Tibial artery (tissue), 4 donors: ENCODE data around the gene GRK1.

Experiments used
- DNase-seq, 2 donors: peaks; one replicate each; pipeline ENCODE4 v3.0.0-alpha.2; 2019
- H3K27ac ChIP-seq, 2 donors: fragments of 200-600 bp; sonication (generic) in 1 of 2; 1 replicate in 1 of 2; 2 replicates in 1 of 2; pipeline ENCODE4 v1.5.1; 2018 to 2019; ENCODE audit warnings: mild to moderate bottlenecking in 1 of 2
- H3K27me3 ChIP-seq, 2 donors: fragments of 200-600 bp; sonication (generic) in 1 of 2; one replicate each; pipeline versions ENCODE4 v1.5.1 to v1.6.0; 2016 to 2019
- H3K36me3 ChIP-seq, 3 donors: fragments of 200-600 bp; sonication (generic) in 2 of 3; one replicate each; pipeline ENCODE4 v1.5.1; 2016 to 2019; ENCODE audit warnings: mild to moderate bottlenecking in 2 of 3
- H3K4me1 ChIP-seq, 4 donors: fragments of 200-600 bp; sonication (generic) in 2 of 4; 1 replicate in 3 of 4; 2 replicates in 1 of 4; pipeline ENCODE4 v1.5.1; 2016 to 2019
- H3K4me3 ChIP-seq, 2 donors: fragments of 200-600 bp; sonication (generic) in 1 of 2; 1 replicate in 1 of 2; 2 replicates in 1 of 2; pipeline ENCODE4 v1.5.1; 2018 to 2019; ENCODE audit warnings: mild to moderate bottlenecking in 2 of 2
- H3K9me3 ChIP-seq, 3 donors: fragments of 200-600 bp; sonication (generic) in 1 of 3; one replicate each; pipeline ENCODE4 v1.5.1; 2016 to 2019
- CTCF ChIP-seq, 2 experiments: fragments of 200-600 bp in 1 of 2; fragments of 450-650 bp in 1 of 2; IDR thresholded peaks; one replicate each; pipeline ENCODE4 v1.5.1; 2017 to 2019; ENCODE audit warnings: antibody characterized with exemption in 2 of 2, mild to moderate bottlenecking in 1 of 2, moderate library complexity in 1 of 2
- intact Hi-C: fragments of 100-400 bp; cut with DNase I; formaldehyde crosslinking; loops from one replicate; pipeline ENCODE4 v1.15.0; 2023; ENCODE audit warnings: low total_unique reads

The GRK1 gene

DNA sequence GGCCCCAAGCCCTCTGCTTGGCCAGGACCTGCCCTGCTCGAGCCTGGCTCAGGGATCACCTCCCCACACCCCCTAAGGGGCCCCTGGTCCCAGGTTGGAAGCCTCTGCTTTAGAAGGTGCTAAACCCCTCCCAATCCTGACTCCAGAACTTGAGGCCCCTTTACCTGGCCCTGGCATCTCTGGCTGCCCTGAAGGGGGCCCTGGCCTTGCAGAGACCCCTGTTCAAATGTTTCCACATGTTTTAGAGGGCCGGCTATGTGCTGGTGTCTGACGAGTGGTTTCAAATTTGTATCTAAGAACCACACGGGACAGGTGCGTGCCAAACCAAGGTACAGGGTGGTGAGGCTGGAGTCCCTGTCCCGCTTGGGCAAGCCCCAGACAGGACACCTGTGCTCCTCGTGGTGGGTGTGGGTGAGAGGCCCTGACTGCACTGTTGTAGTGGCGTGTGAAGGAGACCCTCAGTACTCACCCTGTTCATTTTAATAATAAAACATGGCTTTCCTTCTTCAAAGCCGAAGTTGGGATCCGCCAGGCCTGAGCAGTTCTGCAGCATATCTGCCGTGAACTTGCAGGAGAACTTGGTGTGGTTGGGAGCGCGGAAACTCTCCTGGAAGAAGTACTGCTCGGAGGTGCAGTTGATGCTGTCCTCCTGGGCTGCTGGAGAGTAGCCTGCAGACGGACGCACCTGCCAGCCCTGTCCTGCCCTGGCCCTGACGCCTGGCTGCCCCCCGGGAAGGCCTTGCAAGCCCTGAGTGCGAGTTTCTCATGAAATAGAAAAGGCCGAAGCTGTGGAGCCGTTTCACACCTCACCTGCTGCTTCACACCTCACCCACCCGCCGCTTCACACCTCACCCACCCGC lies 14.4 kb upstream of the GRK1 start:
- peaks cover 0 to 6% (median 4%) of the 10 kb centered on the region in 4 donors for H3K4me1 ChIP-seq
- peak; percentile 11 to 47 for DNase-seq
- H3K27ac ChIP-seq, result no peak overlapping the region
- TF ChIP-seq CTCF (IDR thresholded peaks at IDR 0.05), result no peak
- no peaks in the 10 kb centered on the region for H3K36me3 ChIP-seq
- intact Hi-C loops, result no loop called here
- peaks cover 0 to 16% of the 10 kb centered on the region in 2 donors for H3K27me3 ChIP-seq
- no peaks in the 10 kb centered on the region for H3K9me3 ChIP-seq
- no peak overlapping the region for H3K4me3 ChIP-seq

DNA sequence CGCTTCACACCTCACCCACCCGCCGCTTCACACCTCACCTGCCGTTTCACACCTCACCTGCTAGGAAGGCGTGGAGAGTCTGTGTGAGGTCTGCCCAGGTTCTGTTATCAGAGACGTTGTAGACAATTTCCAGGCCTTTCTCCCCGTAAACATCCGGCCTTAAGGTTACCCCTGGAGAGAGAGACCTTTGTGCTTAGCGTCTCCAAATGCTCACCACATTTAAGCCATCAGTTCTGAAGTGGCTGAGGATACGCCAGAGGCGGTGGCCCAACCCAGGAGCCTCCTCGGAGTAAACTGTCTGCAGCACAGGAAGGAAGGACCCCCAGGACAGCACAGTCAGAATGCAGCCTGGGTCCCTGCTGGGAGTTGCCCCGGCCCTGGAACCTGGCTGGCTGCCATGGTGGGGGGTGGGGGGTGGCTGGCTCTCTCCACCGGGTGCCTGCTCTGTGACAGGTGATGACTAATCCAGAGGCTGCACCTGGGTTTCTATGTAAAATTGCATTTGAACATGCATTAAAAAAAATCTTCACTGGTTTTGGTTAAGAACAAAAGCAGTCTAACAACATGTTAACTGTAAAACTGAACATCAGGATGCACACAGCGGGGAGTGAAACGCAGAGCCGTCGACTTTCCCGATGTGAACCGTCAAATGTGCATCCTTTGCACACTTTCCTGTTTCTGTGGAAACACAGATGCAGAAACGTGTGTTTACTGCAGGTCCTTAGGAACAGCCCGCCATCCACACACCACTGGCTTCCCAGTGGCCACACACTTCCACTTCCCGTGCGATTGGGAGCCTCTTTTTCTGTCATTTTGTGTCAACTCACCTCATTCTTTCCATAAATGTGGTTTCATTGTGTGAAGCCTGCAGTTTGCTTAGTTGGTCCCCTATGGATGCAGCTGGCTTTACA lies 13.5 kb upstream of the GRK1 start:
- peak in 1 of 2 donors; percentile 58 for DNase-seq
- Histone ChIP-seq H3K36me3 (no peaks in the 10 kb centered on the region), H3K4me3 (no peak overlapping the region), H3K27ac (no peak overlapping the region), H3K27me3 (peaks cover 0 to 25% of the 10 kb centered on the region in 2 donors), H3K9me3 (no peaks in the 10 kb centered on the region), H3K4me1 (no peaks in the 10 kb centered on the region)
- intact Hi-C loops, result no loop called here
- TF ChIP-seq CTCF (IDR thresholded peaks at IDR 0.05), result no peak

DNA sequence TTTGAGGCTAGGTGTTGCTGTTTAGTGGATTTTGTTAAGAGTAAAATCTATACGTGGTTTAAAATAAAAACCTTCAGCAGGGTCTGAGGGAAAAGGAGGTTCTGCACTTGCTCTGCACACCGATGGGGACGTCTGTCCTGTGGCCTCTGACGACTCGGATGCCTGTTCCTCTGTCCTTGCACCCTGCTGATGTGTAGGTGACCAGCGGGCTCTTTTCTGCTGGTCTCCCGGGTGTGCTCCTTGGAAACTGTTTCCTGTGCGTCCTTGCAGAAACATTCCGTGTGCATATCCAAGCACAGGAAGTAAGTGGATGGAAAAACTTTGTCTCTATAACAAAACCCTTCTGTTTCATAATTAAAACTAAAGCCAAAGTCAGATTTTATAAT lies 12.9 kb upstream of the GRK1 start:
- Histone ChIP-seq H3K27me3 (peaks cover 0 to 31% of the 10 kb centered on the region in 2 donors), H3K4me1 (no peaks in the 10 kb centered on the region), H3K27ac (no peak overlapping the region), H3K36me3 (no peaks in the 10 kb centered on the region), H3K9me3 (no peaks in the 10 kb centered on the region), H3K4me3 (no peak overlapping the region)
- TF ChIP-seq CTCF (IDR thresholded peaks at IDR 0.05), result no peak
- DNase-seq, result peak in 1 of 2 donors; percentile 16
- intact Hi-C loops, result no loop called here

GRCh38 chr13:113654591-113655345 lies 12.3 kb upstream of the GRK1 start:
- no peaks in the 10 kb centered on the region for H3K9me3 ChIP-seq
- intact Hi-C loops, result no loop called here
- H3K27me3 ChIP-seq, result peaks cover 0 to 31% of the 10 kb centered on the region in 2 donors
- H3K4me3 ChIP-seq, result no peak overlapping the region
- H3K4me1 ChIP-seq, result no peaks in the 10 kb centered on the region
- no peak for TF ChIP-seq CTCF (IDR thresholded peaks at IDR 0.05)
- H3K36me3 ChIP-seq, result no peaks in the 10 kb centered on the region
- no peak overlapping the region for H3K27ac ChIP-seq
- peak in 1 of 2 donors; percentile 61 for DNase-seq

GRCh38 chr13:113655346-113656002 lies 11.5 kb upstream of the GRK1 start:
- DNase-seq, result peak in 1 of 2 donors; percentile 24
- no peak for TF ChIP-seq CTCF (IDR thresholded peaks at IDR 0.05)
- Histone ChIP-seq H3K36me3 (no peaks in the 10 kb centered on the region), H3K27ac (no peak overlapping the region), H3K4me1 (no peaks in the 10 kb centered on the region), H3K9me3 (peaks cover 0 to 4% (median 0%) of the 10 kb centered on the region in 3 donors), H3K27me3 (peaks cover 0 to 31% of the 10 kb centered on the region in 2 donors), H3K4me3 (no peak overlapping the region)
- intact Hi-C loops, result no loop called here
